ENCODE measurements around the gene EVX2.

EVX2 gene

DNA sequence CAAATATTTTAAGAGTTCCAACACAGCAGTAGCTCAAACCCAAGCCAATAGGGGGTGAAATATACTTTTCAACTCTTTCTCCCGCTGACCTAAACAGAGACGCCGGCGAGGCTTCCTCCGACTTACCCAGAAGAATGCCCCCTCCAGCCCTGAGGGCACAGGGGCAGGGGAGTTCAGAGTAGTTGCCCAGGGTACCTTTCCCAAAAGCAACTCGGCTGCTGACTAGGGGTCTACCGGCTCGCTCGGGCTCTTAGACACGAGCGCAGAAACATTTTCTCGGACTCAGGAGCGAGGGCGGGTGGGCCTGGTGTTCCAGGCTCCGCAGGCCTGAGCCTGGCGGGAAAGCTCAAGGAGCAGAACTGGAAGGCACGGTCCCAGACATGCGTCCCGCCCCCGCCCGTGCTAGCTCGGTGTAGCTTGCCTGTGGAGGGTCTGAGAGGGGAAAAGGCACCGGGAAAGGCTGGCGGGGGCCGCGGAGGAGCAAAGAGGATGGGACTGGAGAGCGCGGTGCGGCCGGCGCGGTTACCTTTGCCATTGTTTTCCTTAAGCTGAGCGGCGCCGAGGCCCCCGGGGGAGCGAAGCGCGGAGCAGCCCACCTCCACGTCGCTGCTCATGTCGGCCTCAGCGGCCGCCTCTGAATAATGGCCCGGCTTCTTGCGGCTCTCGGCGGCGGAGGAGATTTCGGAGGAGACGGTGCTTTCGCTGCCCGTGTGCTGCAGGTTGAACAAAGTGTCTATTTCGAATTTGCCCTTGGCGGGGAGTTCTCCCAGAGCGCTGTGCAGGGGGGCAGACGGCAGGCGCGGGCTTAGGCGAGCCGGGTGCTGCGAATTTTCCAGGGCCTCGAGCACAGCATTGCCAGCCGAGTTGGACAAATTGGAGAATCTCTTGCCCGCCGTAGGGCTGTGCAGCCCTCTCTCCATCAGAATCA is 674 bp downstream of the EVX2 start:
- no peak for TF ChIP-seq CTCF (IDR thresholded peaks at IDR 0.05; ENCODE audit: low read depth, low read length, missing control alignments)
- in situ Hi-C loops (cut with HindIII; ENCODE audit: low sequenced_read_pairs) = loop anchor here (25.0 kb wide), 1 partner anchor 1171 kb away; no protein-coding TSS in a partner anchor
- no peak overlapping the region for H3K4me3 ChIP-seq (ENCODE audit: low read depth, low read length)

DNA sequence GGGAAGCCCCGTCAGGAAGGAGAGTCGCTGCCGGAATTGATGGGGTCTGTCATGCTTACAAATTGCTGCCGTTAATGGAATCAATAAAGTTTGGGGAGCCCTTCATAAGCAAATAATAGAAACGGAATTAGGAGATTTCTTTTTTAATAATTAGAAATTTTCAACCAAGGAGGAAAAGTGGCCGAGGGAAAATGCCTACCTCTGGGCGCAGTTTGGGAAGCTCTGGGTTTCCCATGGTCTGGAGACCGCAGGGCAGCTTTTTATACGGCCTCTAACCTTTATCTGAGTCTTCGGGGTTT is 1.3 kb downstream of the EVX2 start:
- DNase-seq (ENCODE audit: low read depth) = no peak
- H3K4me3 ChIP-seq (ENCODE audit: low read depth, low read length) = no peak overlapping the region
- in situ Hi-C loops (cut with HindIII; ENCODE audit: low sequenced_read_pairs) = loop anchor here (25.0 kb wide), 1 partner anchor 1170 kb away; no protein-coding TSS in a partner anchor
- TF ChIP-seq CTCF (IDR thresholded peaks at IDR 0.05; ENCODE audit: low read depth, low read length, missing control alignments) = no peak

More for the DNA sequence above, 674 bp downstream of the EVX2 start:
- no peak for DNase-seq (ENCODE audit: low read depth)

- no peak for TF ChIP-seq CTCF (IDR thresholded peaks at IDR 0.05; ENCODE audit: low read depth, low read length, missing control alignments)
- no peak overlapping the region for H3K4me3 ChIP-seq (ENCODE audit: low read depth, low read length)
- in situ Hi-C loops (cut with HindIII; ENCODE audit: low sequenced_read_pairs) = loop anchor here (25.0 kb wide), 1 partner anchor 1170 kb away; no protein-coding TSS in a partner anchor
- no peak for DNase-seq (ENCODE audit: low read depth)
Measured at GRCh38 chr2:176081837-176082524, 1.8 kb downstream of the EVX2 start.

- no peak overlapping the region for H3K4me3 ChIP-seq (ENCODE audit: low read depth, low read length)
- in situ Hi-C loops (cut with HindIII; ENCODE audit: low sequenced_read_pairs) = loop anchor here (25.0 kb wide), 1 partner anchor 1169 kb away; no protein-coding TSS in a partner anchor
- DNase-seq (ENCODE audit: low read depth) = no peak
- TF ChIP-seq CTCF (IDR thresholded peaks at IDR 0.05; ENCODE audit: low read depth, low read length, missing control alignments) = no peak
Measured at GRCh38 chr2:176081376-176081836, 2.4 kb downstream of the EVX2 start.

DNA sequence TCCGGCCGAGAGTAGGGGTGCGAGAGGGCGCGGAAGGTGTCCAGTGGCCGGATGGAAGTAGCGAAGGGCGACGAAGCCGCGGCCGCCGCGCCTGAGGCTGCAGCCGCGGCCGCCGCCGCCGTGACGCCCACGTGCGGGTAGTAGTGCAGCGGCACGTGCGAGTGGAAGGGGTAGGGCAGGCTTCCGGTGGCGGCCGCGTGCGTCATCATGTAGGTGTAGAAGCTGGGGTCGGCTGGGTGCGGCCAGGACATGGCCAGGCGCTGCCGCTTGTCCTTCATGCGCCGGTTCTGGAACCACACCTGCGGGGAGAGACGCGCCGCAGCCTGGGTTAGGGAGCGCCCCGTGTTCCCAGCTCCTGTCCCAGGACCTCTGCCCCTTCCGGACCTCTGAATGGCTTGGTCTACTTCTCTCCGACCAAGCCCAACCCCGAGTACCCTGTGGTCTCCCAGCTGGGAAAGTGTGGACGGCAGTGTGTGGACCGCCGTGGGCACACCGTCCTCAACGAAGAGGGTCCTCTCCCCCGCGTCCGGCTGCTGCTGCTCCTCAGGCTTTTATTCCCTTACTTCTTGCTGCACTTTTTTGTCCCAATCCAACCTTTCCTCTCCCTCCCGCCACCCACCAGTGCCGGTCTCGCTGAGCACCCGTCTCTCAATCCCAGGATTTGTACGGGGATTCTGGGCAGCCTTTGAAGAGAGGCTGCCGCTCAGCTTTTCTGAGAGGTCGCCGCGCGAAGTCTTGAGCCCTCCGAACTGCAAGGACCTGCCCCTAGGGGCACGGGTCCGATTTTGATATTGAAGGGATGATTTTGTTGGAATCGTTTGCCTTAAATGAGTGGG is 3.0 kb downstream of the EVX2 start:
- no peak for TF ChIP-seq CTCF (IDR thresholded peaks at IDR 0.05; ENCODE audit: low read depth, low read length, missing control alignments)
- no peak overlapping the region for H3K4me3 ChIP-seq (ENCODE audit: low read depth, low read length)
- in situ Hi-C loops (cut with HindIII; ENCODE audit: low sequenced_read_pairs) = loop anchor here (25.0 kb wide), 1 partner anchor 1168 kb away; no protein-coding TSS in a partner anchor
- DNase-seq (ENCODE audit: low read depth) = no peak
